K562 (cell line): ENCODE data around the gene PRMT5. TPM values are rescaled to one million over a fixed set of nuclear protein-coding genes. Genes with fewer than 3 reads are reported as not detected.
A peak's percentile ranks its signal among the peaks of the same experiment; 100 is the strongest.

Experiments used
- BRCA1 ChIP-seq, 2 experiments: fragments of 450-650 bp in 1 of 2; sonication (generic) in 1 of 2; formaldehyde crosslinking in 1 of 2; IDR thresholded peaks; 2 replicates each; pipeline versions ENCODE4 v1.5.0 to v1.6.1; 2017 to 2020; ENCODE audit warnings: mild to moderate bottlenecking in 1 of 2, missing genetic modification reagents in 1 of 2
- CHD2 ChIP-seq: IDR thresholded peaks from 2 replicates; pipeline ENCODE4 v1.6.1; 2011; ENCODE audit warnings: low read depth, low read length
- COPS2 ChIP-seq: fragments of 450-650 bp; conservative IDR thresholded peaks from 2 replicates; pipeline ENCODE4 v1.6.1; 2016; ENCODE audit warnings: mild to moderate bottlenecking, moderate library complexity
- HMGN3 ChIP-seq: IDR thresholded peaks from 2 replicates; pipeline ENCODE4 v1.6.1; 2011; ENCODE audit warnings: borderline replicate concordance, low read depth, mild to moderate bottlenecking, mixed read lengths, low read length; ENCODE audit not compliant: insufficient read length; ENCODE audit errors: extremely low read depth
- KDM1A ChIP-seq, 2 experiments: fragments of 450-650 bp; IDR thresholded peaks; 2 replicates each; pipeline ENCODE4 v1.6.1; 2016; ENCODE audit warnings: mild to moderate bottlenecking in 2 of 2
- KHSRP ChIP-seq: fragments of 450-650 bp; IDR thresholded peaks from 2 replicates; pipeline ENCODE4 v1.6.1; 2017
- MAZ ChIP-seq, 2 experiments: fragments of 450-650 bp in 1 of 2; sonication (generic) in 1 of 2; formaldehyde crosslinking; IDR thresholded peaks in 1 of 2; conservative IDR thresholded peaks in 1 of 2; 2 replicates each; pipeline versions ENCODE4 v1.4.0 to v1.5.0; 2020; ENCODE audit warnings: mild to moderate bottlenecking in 1 of 2, missing genetic modification reagents in 1 of 2
- MBD2 ChIP-seq: sonication (generic); IDR thresholded peaks from 2 replicates; pipeline ENCODE4 v1.6.1; 2016; ENCODE audit warnings: low read depth, borderline replicate concordance
- MCM5 ChIP-seq: fragments of 450-650 bp; IDR thresholded peaks from 2 replicates; pipeline ENCODE4 v1.6.1; 2016; ENCODE audit warnings: low read depth
- MEIS2 ChIP-seq: fragments of 450-650 bp; IDR thresholded peaks from 2 replicates; pipeline ENCODE4 v1.6.1; 2014; ENCODE audit warnings: mild to moderate bottlenecking; ENCODE audit not compliant: partially characterized antibody
- NCOA6 ChIP-seq: fragments of 450-650 bp; IDR thresholded peaks from 2 replicates; pipeline ENCODE4 v1.6.1; 2017; ENCODE audit warnings: mild to moderate bottlenecking
- NFIX ChIP-seq: fragments of 250-450 bp; sonication (Bioruptor Pico); IDR thresholded peaks from 2 replicates; pipeline ENCODE4 v1.4.0; 2020; ENCODE audit warnings: low read depth, mild to moderate bottlenecking, moderate library complexity
- NONO ChIP-seq, 2 experiments: fragments of 200-400 bp in 1 of 2; fragments of 450-650 bp in 1 of 2; formaldehyde crosslinking in 1 of 2; IDR thresholded peaks; 2 replicates each; pipeline ENCODE4 v1.6.1; 2017; ENCODE audit warnings: low read depth in 2 of 2, mild to moderate bottlenecking in 2 of 2, moderate library complexity in 2 of 2, low read length in 1 of 2
- NR4A1 ChIP-seq, 2 experiments: fragments of 250-450 bp in 1 of 2; fragments of 450-650 bp in 1 of 2; sonication (Bioruptor Pico) in 1 of 2; IDR thresholded peaks; 2 replicates each; pipeline versions ENCODE4 v1.4.0 to v1.6.1; 2016 to 2020; ENCODE audit warnings: mild to moderate bottlenecking in 2 of 2, missing compliant biosample characterization in 1 of 2, missing genetic modification characterization in 1 of 2, moderate library complexity in 1 of 2
- RCOR1 ChIP-seq, 2 experiments: IDR thresholded peaks; 2 replicates each; pipeline ENCODE4 v1.6.1; 2012; ENCODE audit warnings: low read depth in 2 of 2, low read length in 2 of 2, borderline replicate concordance in 1 of 2, improper control_type of control experiment in 1 of 2
- SMARCC2 ChIP-seq: fragments of 450-650 bp; IDR thresholded peaks from 2 replicates; pipeline ENCODE4 v1.6.1; 2017; ENCODE audit warnings: antibody characterized with exemption, moderate library complexity, mild to moderate bottlenecking, low read depth
- SMC3 ChIP-seq: conservative IDR thresholded peaks from 2 replicates; pipeline ENCODE4 v1.6.1; 2011; ENCODE audit warnings: low read depth, low read length, improper control_type of control experiment; ENCODE audit not compliant: insufficient read depth
- ZBTB43 ChIP-seq: sonication (generic); formaldehyde crosslinking; IDR thresholded peaks from 2 replicates; pipeline ENCODE4 v1.8.0; 2023; ENCODE audit warnings: mild to moderate bottlenecking, missing genetic modification reagents
- ZFP1 ChIP-seq: fragments of 450-650 bp; formaldehyde crosslinking; IDR thresholded peaks from 2 replicates; pipeline ENCODE4 v1.4.0; 2020; ENCODE audit warnings: mild to moderate bottlenecking, mixed read lengths
- ZNF239 ChIP-seq: fragments of 250-450 bp; sonication (Bioruptor Pico); IDR thresholded peaks from 2 replicates; pipeline ENCODE4 v1.4.0; 2020; ENCODE audit warnings: mild to moderate bottlenecking
- ZNF75A ChIP-seq: fragments of 450-650 bp; formaldehyde crosslinking; IDR thresholded peaks from 2 replicates; pipeline ENCODE4 v1.4.0; 2020; ENCODE audit warnings: mild to moderate bottlenecking
- ZNF766 ChIP-seq: fragments of 200-800 bp; sonication (Bioruptor generic); conservative IDR thresholded peaks from 2 replicates; pipeline ENCODE4 v1.6.1; 2016; ENCODE audit warnings: missing genetic modification characterization, missing compliant biosample characterization
- polyA plus RNA-seq, 8 experiments: library from polyadenylated mRNA; depleted of rRNA in 4 of 8; stranded (reverse) in 5 of 8; unstranded in 3 of 8; fragments of >200 nt; fragmentation: Nextera tagmentation in 2 of 8; fragmentation: Illumina TruSeq in 1 of 8; extraction: Ambion mirVana in 2 of 8; extraction: Trizol in 1 of 8; gene quantifications; 2 replicates each; pipeline versions ENCODE4 v1.2.1 to v1.2.3, GENCODE V29; 2011 to 2014; ENCODE audit warnings: inconsistent platforms in 1 of 8, missing spikeins in 1 of 8
- total RNA-seq, 7 experiments: library from RNA; depleted of rRNA in 6 of 7; stranded (reverse); fragments of >200 nt in 6 of 7; fragmentation: Illumina TruSeq in 2 of 7; extraction: Trizol in 2 of 7; gene quantifications; 2 replicates each; pipeline versions ENCODE4 v1.2.1 to v1.2.3, GENCODE V29; 2011 to 2021; ENCODE audit warnings: low replicate concordance in 1 of 7
- TF ChIP-seq, protein P1 (sequence below): sonication (generic); formaldehyde crosslinking; IDR thresholded peaks from 2 replicates; pipeline ENCODE4 v1.8.1; 2023; ENCODE audit warnings: mild to moderate bottlenecking, missing genetic modification reagents

Gene PRMT5
- total and polyA plus RNA-seq, 9 of the 15 experiments (the other 6 are each of a cell fraction or from before 2014, with no cell fraction given): 114 to 552 (median 222) TPM

GRCh38 chr14:22918804-22919600 is 10.2 kb downstream of the PRMT5 start, which contains the start of gene RBM23 (continued):
- TF ChIP-seq ZBTB43 (CRISPR knock-in tag) (no peak), ZNF75A (no peak), MBD2 (peak; percentile 64; the same call in 1 of the 2 replicates), ZNF239 (CRISPR knock-in tag) (no peak), ZFP1 (no peak), MCM5 (no peak), SMC3 (no peak), MAZ (CRISPR knock-in tag; conservative IDR thresholded peaks at IDR 0.05 in 1 of 2, IDR thresholded peaks at IDR 0.05 in 1 of 2) (peak in 1 of 2 experiments; percentile 24; a peak in 2 of 4 replicates), COPS2 (no peak), KHSRP (peak; percentile 99), NFIX (CRISPR knock-in tag) (no peak), NCOA6 (no peak), HMGN3 (no peak), NONO (IDR thresholded peaks at IDR 0.05; ENCODE audit: low read depth in 2 of 2, low read length in 1 of 2) (no peak), RCOR1 (IDR thresholded peaks at IDR 0.05; ENCODE audit: borderline replicate concordance in 1 of 2, low read depth in 2 of 2, low read length in 2 of 2) (peak in 1 of 2 experiments; percentile 75; a peak in 2 of 4 replicates), BRCA1 (IDR thresholded peaks at IDR 0.05) (no peak), BRCA1 (CRISPR knock-in tag; IDR thresholded peaks at IDR 0.05) (no peak), CHD2 (no peak), KDM1A (IDR thresholded peaks at IDR 0.05) (peak in 1 of 2 experiments; percentile 7; a peak in 1 of 4 replicates), ZNF766 (CRISPR knock-in tag) (no peak), SMARCC2 (no peak), MEIS2 (peak; percentile 92), NR4A1 (CRISPR knock-in tag; IDR thresholded peaks at IDR 0.05) (no peak), NR4A1 (tag; IDR thresholded peaks at IDR 0.05) (no peak)
- TF ChIP-seq, protein P1, sequence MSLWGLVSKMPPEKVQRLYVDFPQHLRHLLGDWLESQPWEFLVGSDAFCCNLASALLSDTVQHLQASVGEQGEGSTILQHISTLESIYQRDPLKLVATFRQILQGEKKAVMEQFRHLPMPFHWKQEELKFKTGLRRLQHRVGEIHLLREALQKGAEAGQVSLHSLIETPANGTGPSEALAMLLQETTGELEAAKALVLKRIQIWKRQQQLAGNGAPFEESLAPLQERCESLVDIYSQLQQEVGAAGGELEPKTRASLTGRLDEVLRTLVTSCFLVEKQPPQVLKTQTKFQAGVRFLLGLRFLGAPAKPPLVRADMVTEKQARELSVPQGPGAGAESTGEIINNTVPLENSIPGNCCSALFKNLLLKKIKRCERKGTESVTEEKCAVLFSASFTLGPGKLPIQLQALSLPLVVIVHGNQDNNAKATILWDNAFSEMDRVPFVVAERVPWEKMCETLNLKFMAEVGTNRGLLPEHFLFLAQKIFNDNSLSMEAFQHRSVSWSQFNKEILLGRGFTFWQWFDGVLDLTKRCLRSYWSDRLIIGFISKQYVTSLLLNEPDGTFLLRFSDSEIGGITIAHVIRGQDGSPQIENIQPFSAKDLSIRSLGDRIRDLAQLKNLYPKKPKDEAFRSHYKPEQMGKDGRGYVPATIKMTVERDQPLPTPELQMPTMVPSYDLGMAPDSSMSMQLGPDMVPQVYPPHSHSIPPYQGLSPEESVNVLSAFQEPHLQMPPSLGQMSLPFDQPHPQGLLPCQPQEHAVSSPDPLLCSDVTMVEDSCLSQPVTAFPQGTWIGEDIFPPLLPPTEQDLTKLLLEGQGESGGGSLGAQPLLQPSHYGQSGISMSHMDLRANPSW: no peak
